ENCODE results near the gene LHFPL6. TPM values are rescaled to one million over a fixed set of nuclear protein-coding genes. Genes with fewer than 3 reads are reported as not detected.
A peak's percentile ranks its signal among the peaks of the same experiment; 100 is the strongest.

LHFPL6 gene
- total and polyA plus RNA-seq, 12 donors, result 41.5 to 65.8 (median 55.4) TPM

- TF ChIP-seq, protein P1, sequence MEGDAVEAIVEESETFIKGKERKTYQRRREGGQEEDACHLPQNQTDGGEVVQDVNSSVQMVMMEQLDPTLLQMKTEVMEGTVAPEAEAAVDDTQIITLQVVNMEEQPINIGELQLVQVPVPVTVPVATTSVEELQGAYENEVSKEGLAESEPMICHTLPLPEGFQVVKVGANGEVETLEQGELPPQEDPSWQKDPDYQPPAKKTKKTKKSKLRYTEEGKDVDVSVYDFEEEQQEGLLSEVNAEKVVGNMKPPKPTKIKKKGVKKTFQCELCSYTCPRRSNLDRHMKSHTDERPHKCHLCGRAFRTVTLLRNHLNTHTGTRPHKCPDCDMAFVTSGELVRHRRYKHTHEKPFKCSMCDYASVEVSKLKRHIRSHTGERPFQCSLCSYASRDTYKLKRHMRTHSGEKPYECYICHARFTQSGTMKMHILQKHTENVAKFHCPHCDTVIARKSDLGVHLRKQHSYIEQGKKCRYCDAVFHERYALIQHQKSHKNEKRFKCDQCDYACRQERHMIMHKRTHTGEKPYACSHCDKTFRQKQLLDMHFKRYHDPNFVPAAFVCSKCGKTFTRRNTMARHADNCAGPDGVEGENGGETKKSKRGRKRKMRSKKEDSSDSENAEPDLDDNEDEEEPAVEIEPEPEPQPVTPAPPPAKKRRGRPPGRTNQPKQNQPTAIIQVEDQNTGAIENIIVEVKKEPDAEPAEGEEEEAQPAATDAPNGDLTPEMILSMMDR (IDR thresholded peaks at IDR 0.05), result no peak
- ATAC-seq (peak in 2 of 8 donors; percentile 18), DNase-seq (no peak)
- peaks cover 0 to 67% (median 39%) of the 10 kb centered on the region in 9 donors for H3K4me1 ChIP-seq
- H3K9me3 ChIP-seq, result peaks cover 0 to 7% (median 0%) of the 10 kb centered on the region in 11 donors
- H3K36me3 ChIP-seq, result no peaks in the 10 kb centered on the region
- no peaks in the 10 kb centered on the region for H3K27me3 ChIP-seq
- no peak overlapping the region for H3K4me3 ChIP-seq
- intact Hi-C loops (cut with DNase I), result loop anchor here in 2 of 10 donors (5.0 to 10.0 kb wide), 2 partner anchors 44 to 52 kb away; no protein-coding TSS in a partner anchor
- 44% methylated on average over 7 of the region's 7 CpGs for WGBS, 2 donors
- H3K27ac ChIP-seq, result peak overlapping the region in 4 of 10 donors; percentile 16 to 57 (median 38)
These were observed 96.2 kb downstream of the LHFPL6 start for GRCh38 chr13:39506559-39507390.

DNA sequence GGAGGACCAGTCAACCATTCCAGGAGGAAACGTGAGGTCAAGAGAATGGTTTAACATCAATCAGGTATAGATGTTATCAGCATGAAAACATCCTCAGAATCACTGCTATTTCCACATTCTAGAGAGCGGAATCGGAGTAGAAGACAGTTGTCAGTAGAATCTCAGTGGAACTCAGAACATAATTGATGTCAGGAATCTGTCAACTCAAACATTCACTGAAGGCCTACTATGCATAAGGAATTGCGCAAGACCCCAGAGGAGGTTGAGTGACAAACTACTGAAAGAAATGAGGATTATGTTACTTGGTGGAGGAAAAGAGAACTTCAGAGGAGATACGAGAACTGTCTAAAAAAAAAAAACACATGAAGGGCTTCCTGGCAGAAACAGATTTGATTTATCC, 97.8 kb downstream of the LHFPL6 start:
- Histone ChIP-seq H3K4me1 (peaks cover 4 to 76% (median 47%) of the 10 kb centered on the region in 9 donors), H3K27ac (peak overlapping the region in 3 of 10 donors; percentile 2 to 91 (median 25)), H3K27me3 (no peaks in the 10 kb centered on the region), H3K36me3 (no peaks in the 10 kb centered on the region), H3K9me3 (peaks cover 0 to 7% (median 0%) of the 10 kb centered on the region in 11 donors), H3K4me3 (no peak overlapping the region)
- 66 to 69% methylated on average over 5 of the region's 5 CpGs for WGBS, 2 donors
- ATAC-seq (peak in 1 of 8 donors; percentile 29), DNase-seq (no peak)
- TF ChIP-seq, protein P1 (IDR thresholded peaks at IDR 0.05), result no peak
- intact Hi-C loops (cut with DNase I), result loop anchor here in 2 of 10 donors (5.0 to 10.0 kb wide), 2 partner anchors 43 to 50 kb away; no protein-coding TSS in a partner anchor

DNA sequence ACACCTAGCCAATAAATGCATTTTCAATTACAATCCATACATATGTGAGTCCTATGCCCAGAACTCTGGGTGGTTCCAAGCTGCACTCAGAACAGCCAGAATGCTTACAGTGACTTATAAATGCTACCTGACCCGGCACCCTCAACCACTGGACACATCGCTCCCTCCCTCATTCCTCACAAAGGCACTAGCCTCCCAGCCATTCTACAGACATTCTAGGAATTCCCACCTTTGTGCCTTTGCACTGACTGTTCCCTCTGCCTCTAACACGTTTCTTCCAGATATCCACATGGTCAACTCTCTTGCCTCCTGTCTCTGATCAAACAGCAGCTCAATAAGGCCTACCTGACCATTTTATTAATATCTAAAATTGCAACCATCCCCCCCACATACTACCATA, 99.9 kb downstream of the LHFPL6 start:
- H3K27ac ChIP-seq, result peak overlapping the region in 6 of 10 donors; percentile 72 to 91 (median 78)
- ATAC-seq (no peak), DNase-seq (no peak)
- no peaks in the 10 kb centered on the region for H3K27me3 ChIP-seq
- H3K9me3 ChIP-seq, result no peaks in the 10 kb centered on the region
- WGBS, 2 donors, result 80 to 85% methylated on average over 3 of the region's 3 CpGs
- H3K36me3 ChIP-seq, result no peaks in the 10 kb centered on the region
- TF ChIP-seq, protein P1 (IDR thresholded peaks at IDR 0.05), result no peak
- no peak overlapping the region for H3K4me3 ChIP-seq
- intact Hi-C loops (cut with DNase I), result loop anchor here in 1 of 10 donors (10.0 kb wide), 1 partner anchor 48 kb away; no protein-coding TSS in a partner anchor
- H3K4me1 ChIP-seq, result peaks cover 4 to 91% (median 63%) of the 10 kb centered on the region in 9 donors

- no peaks in the 10 kb centered on the region for H3K36me3 ChIP-seq
- H3K4me3 ChIP-seq, result no peak overlapping the region
- peak overlapping the region in 9 of 10 donors; percentile 57 to 91 (median 78) for H3K27ac ChIP-seq
- 53 to 63% methylated on average over 3 of the region's 3 CpGs for WGBS, 2 donors
- peak; percentile 33 to 65 for DNase-seq
- no peaks in the 10 kb centered on the region for H3K27me3 ChIP-seq
- peak; percentile 75 to 94 (median 90) for ATAC-seq
- no peaks in the 10 kb centered on the region for H3K9me3 ChIP-seq
- intact Hi-C loops (cut with DNase I), result loop anchor here in 1 of 10 donors (10.0 kb wide), 1 partner anchor 47 kb away; no protein-coding TSS in a partner anchor
- TF ChIP-seq, protein P1 (IDR thresholded peaks at IDR 0.05), result no peak
- H3K4me1 ChIP-seq, result peaks cover 4 to 96% (median 67%) of the 10 kb centered on the region in 9 donors
These were observed 101.2 kb downstream of the LHFPL6 start for GRCh38 chr13:39501702-39502324.

All from heart right ventricle (tissue), 16 donors.